B cell (primary cell): ENCODE data around the gene FZD1.

Experiments
- CTCF ChIP-seq: fragments of 200-600 bp; IDR thresholded peaks from one replicate; pipeline ENCODE4 v1.8.0; 2022; ENCODE audit warnings: antibody characterized with exemption, mild to moderate bottlenecking
- EZH2 ChIP-seq: IDR thresholded peaks from 2 replicates; pipeline ENCODE4 v1.6.1; 2012; ENCODE audit warnings: borderline replicate concordance, low read depth, mild to moderate bottlenecking, moderate library complexity, low read length; ENCODE audit not compliant: insufficient read depth, poor library complexity, severe bottlenecking

GRCh38 chr7:91280604-91281003 lies 16.4 kb downstream of the FZD1 start:
- TF ChIP-seq CTCF (no peak), EZH2 (no peak)
